Hepatocyte (in vitro differentiated cells): ENCODE measurements around the gene JAG1.

ENCODE experiments used
- EZH2 ChIP-seq: fragments of 200-600 bp; sonication (generic); IDR thresholded peaks from 2 replicates; pipeline ENCODE4 v1.6.1; 2016; ENCODE audit warnings: antibody characterized with exemption, mild to moderate bottlenecking, borderline replicate concordance
- EZH2phosphoT487 ChIP-seq: fragments of 200-600 bp; sonication (generic); IDR thresholded peaks from one replicate; pipeline ENCODE4 v1.6.1; 2018; ENCODE audit warnings: antibody characterized with exemption, mild to moderate bottlenecking, low read depth, moderate library complexity; ENCODE audit not compliant: unreplicated experiment, severe bottlenecking
- TF ChIP-seq, protein P1 (sequence below): fragments of 200-600 bp; sonication (generic); IDR thresholded peaks from 2 replicates; pipeline ENCODE4 v1.5.1; 2016; ENCODE audit warnings: antibody characterized with exemption, mild to moderate bottlenecking; ENCODE audit not compliant: poor library complexity

DNA sequence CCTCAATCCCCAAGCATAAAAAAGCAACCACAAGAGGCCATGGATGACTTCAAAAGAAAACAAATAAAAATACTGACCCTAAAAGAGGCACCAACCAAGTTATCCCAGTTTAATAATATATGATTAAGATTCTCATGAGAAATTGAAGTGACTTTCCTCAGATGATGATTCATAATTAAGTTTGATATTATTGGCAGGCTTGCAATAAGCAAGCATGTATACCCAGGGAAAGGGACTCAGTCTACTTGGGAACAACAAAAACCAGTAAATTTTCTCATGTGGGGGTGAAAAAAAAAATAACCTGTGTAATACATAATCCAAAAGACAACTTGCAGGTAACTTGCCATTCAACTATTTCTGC lies 19.6 kb downstream of the JAG1 start:
- TF ChIP-seq, protein P1, sequence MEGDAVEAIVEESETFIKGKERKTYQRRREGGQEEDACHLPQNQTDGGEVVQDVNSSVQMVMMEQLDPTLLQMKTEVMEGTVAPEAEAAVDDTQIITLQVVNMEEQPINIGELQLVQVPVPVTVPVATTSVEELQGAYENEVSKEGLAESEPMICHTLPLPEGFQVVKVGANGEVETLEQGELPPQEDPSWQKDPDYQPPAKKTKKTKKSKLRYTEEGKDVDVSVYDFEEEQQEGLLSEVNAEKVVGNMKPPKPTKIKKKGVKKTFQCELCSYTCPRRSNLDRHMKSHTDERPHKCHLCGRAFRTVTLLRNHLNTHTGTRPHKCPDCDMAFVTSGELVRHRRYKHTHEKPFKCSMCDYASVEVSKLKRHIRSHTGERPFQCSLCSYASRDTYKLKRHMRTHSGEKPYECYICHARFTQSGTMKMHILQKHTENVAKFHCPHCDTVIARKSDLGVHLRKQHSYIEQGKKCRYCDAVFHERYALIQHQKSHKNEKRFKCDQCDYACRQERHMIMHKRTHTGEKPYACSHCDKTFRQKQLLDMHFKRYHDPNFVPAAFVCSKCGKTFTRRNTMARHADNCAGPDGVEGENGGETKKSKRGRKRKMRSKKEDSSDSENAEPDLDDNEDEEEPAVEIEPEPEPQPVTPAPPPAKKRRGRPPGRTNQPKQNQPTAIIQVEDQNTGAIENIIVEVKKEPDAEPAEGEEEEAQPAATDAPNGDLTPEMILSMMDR: no peak
- TF ChIP-seq EZH2: no peak
- TF ChIP-seq EZH2phosphoT487: no peak
